GM18520 (cell line): ENCODE data around the gene BPIFB4.
"Not testable (repeated sequence)": the region's sequence is repeated elsewhere in the genome, so short reads cannot be mapped to it uniquely, and the experiment has no call there.

Source experiments
- ATAC-seq: cut with Tn5 transposase; IDR thresholded peaks from one replicate; pipeline ENCODE4 v1.9.1; 2021; ENCODE audit not compliant: unreplicated experiment

BPIFB4 gene

GRCh38 chr20:33115501-33115900 is 36.1 kb downstream of the BPIFB4 start:
- ATAC-seq: not testable (repeated sequence)

GRCh38 chr20:33119725-33120720 is 40.6 kb downstream of the BPIFB4 start:
- ATAC-seq: no peak

- no peak for ATAC-seq
Observed at GRCh38 chr20:33120934-33121333, 41.5 kb downstream of the BPIFB4 start.

- ATAC-seq: not testable (repeated sequence)
Observed at GRCh38 chr20:33122297-33122696, 42.9 kb downstream of the BPIFB4 start.

- ATAC-seq: no peak
Observed at GRCh38 chr20:33124261-33124660, 44.8 kb downstream of the BPIFB4 start.

GRCh38 chr20:33124994-33125393 is 45.6 kb downstream of the BPIFB4 start:
- no peak for ATAC-seq

GRCh38 chr20:33125983-33126382 is 46.5 kb downstream of the BPIFB4 start:
- ATAC-seq: no peak

- ATAC-seq: no peak
Observed at GRCh38 chr20:33127422-33128097, 48.1 kb downstream of the BPIFB4 start.

- ATAC-seq: no peak
Observed at GRCh38 chr20:33130568-33131061, 51.2 kb downstream of the BPIFB4 start.

GRCh38 chr20:33131949-33132473 is 52.6 kb downstream of the BPIFB4 start:
- no peak for ATAC-seq

GRCh38 chr20:33132513-33133372 is 53.3 kb downstream of the BPIFB4 start:
- ATAC-seq: no peak

GRCh38 chr20:33133373-33133941 is 54.0 kb downstream of the BPIFB4 start:
- no peak for ATAC-seq

GRCh38 chr20:33137195-33137594 is 57.8 kb downstream of the BPIFB4 start:
- no peak for ATAC-seq

- no peak for ATAC-seq
Observed at GRCh38 chr20:33139467-33139866, 60.0 kb downstream of the BPIFB4 start.

GRCh38 chr20:33145521-33145920 is 66.1 kb downstream of the BPIFB4 start:
- no peak for ATAC-seq

GRCh38 chr20:33147299-33147698 is 67.9 kb downstream of the BPIFB4 start:
- ATAC-seq: no peak

GRCh38 chr20:33148040-33148439 is 68.6 kb downstream of the BPIFB4 start:
- ATAC-seq: no peak

GRCh38 chr20:33154252-33154651 is 74.8 kb downstream of the BPIFB4 start:
- ATAC-seq: no peak

GRCh38 chr20:33158637-33159385 is 79.4 kb downstream of the BPIFB4 start:
- no peak for ATAC-seq

GRCh38 chr20:33159713-33160112 is 80.3 kb downstream of the BPIFB4 start:
- ATAC-seq: no peak
